OCI-LY1 (cell line): ENCODE measurements around the gene RAF1.

Experiments used
- H2AFZ ChIP-seq: fragments of 200-600 bp; sonication (generic), shearing (Covaris generic); 2 replicates; pipeline ENCODE4 v1.6.0; 2014; ENCODE audit warnings: antibody characterized with exemption, mild to moderate bottlenecking, low read length
- H3F3A ChIP-seq: fragments of 200-600 bp; sonication (generic), shearing (Covaris generic); 2 replicates; pipeline ENCODE4 v1.6.0; 2014; ENCODE audit warnings: mild to moderate bottlenecking, antibody characterized with exemption, low read length, moderate library complexity; ENCODE audit not compliant: insufficient read depth
- H3K27ac ChIP-seq: fragments of 200-600 bp; sonication (generic); 2 replicates; pipeline ENCODE4 v1.5.1; 2014; ENCODE audit warnings: low read length, mixed run types, mild to moderate bottlenecking, low read depth; ENCODE audit not compliant: poor library complexity, severe bottlenecking
- H3K27me3 ChIP-seq: fragments of 200-600 bp; sonication (generic); 2 replicates; pipeline ENCODE4 v1.6.0; 2014; ENCODE audit warnings: antibody characterized with exemption, mild to moderate bottlenecking, low read length, moderate library complexity; ENCODE audit not compliant: insufficient read depth
- H3K36me3 ChIP-seq: fragments of 200-600 bp; sonication (generic); 2 replicates; pipeline ENCODE4 v1.6.1; 2014; ENCODE audit warnings: mild to moderate bottlenecking, antibody characterized with exemption, low read length, moderate library complexity, mixed read lengths; ENCODE audit not compliant: insufficient read depth
- H3K4me1 ChIP-seq: fragments of 200-600 bp; sonication (generic); 2 replicates; pipeline ENCODE4 v1.5.1; 2014; ENCODE audit warnings: mild to moderate bottlenecking, low read length, moderate library complexity; ENCODE audit not compliant: insufficient read depth, severe bottlenecking
- H3K4me2 ChIP-seq: fragments of 200-600 bp; sonication (generic), shearing (Covaris generic); 2 replicates; pipeline ENCODE4 v1.6.1; 2014; ENCODE audit warnings: low read length
- H3K4me3 ChIP-seq: fragments of 200-600 bp; sonication (generic); 2 replicates; pipeline ENCODE4 v1.5.1; 2014; ENCODE audit warnings: low read length, low read depth, mild to moderate bottlenecking, mixed read lengths; ENCODE audit not compliant: poor library complexity, severe bottlenecking
- H3K79me2 ChIP-seq: fragments of 200-600 bp; shearing (Covaris generic); 2 replicates; pipeline ENCODE4 v1.6.1; 2016; ENCODE audit warnings: mixed run types, low read length, mixed read lengths; ENCODE audit not compliant: insufficient read depth
- H3K9ac ChIP-seq: fragments of 200-600 bp; sonication (generic), shearing (Covaris generic); 2 replicates; pipeline ENCODE4 v1.6.1; 2014; ENCODE audit warnings: mild to moderate bottlenecking, low read length, mixed read lengths
- H3K9me2 ChIP-seq: fragments of 200-600 bp; sonication (generic), shearing (Covaris generic); 2 replicates; pipeline ENCODE4 v1.6.1; 2014; ENCODE audit warnings: low read depth, mild to moderate bottlenecking, low read length, mixed read lengths
- H3K9me3 ChIP-seq: fragments of 200-600 bp; shearing (Covaris generic); 2 replicates; pipeline ENCODE4 v1.6.1; 2014; ENCODE audit warnings: low read length, mixed read lengths
- H4K20me1 ChIP-seq: fragments of 200-600 bp; sonication (generic), shearing (Covaris generic); 2 replicates; pipeline ENCODE4 v1.6.0; 2016; ENCODE audit warnings: mild to moderate bottlenecking, low read length; ENCODE audit not compliant: insufficient read depth
- EZH2 ChIP-seq: fragments of 200-600 bp; sonication (generic), shearing (Covaris generic); IDR thresholded peaks from 2 replicates; pipeline ENCODE4 v1.8.0; 2017; ENCODE audit warnings: borderline replicate concordance, mixed run types, mild to moderate bottlenecking, antibody characterized with exemption, low read length, moderate library complexity, mixed read lengths
- TF ChIP-seq, protein P1 (sequence below): fragments of 200-600 bp; sonication (generic), shearing (Covaris generic); IDR thresholded peaks from 2 replicates; pipeline ENCODE4 v1.5.1; 2017; ENCODE audit warnings: mild to moderate bottlenecking, antibody characterized with exemption, low read length, moderate library complexity, mixed read lengths

RAF1 gene

DNA sequence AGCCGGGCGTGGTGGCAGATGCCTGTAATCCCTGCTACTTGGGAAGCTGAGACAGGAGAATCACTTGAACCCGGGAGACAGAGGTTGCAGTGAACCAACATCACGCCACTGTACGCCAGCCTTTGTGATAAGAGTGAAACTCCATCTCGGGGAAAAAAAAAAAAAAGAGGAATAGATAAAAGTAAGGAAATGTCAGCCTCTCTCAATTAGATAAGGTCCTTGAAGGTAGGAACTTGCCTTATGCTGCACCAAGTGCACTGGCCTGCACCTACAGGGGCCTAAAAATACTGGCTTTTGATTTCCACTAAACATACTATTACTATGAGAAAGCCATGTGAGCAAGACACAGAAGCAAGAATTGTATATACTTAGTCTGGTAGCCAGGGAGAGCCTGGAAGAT lies 7.1 kb downstream of the RAF1 start:
- H3K9ac ChIP-seq, result no peak overlapping the region
- H3K27me3 ChIP-seq, result no peaks in the 10 kb centered on the region
- peaks cover 98% of the 10 kb centered on the region for H3K79me2 ChIP-seq
- H2AFZ ChIP-seq, result no peak overlapping the region
- H3K4me1 ChIP-seq, result peaks cover 30% of the 10 kb centered on the region
- peaks cover 22% of the 10 kb centered on the region for H3K36me3 ChIP-seq
- no peaks in the 10 kb centered on the region; the same call in 1 of the 2 replicates for H4K20me1 ChIP-seq
- TF ChIP-seq, protein P1, sequence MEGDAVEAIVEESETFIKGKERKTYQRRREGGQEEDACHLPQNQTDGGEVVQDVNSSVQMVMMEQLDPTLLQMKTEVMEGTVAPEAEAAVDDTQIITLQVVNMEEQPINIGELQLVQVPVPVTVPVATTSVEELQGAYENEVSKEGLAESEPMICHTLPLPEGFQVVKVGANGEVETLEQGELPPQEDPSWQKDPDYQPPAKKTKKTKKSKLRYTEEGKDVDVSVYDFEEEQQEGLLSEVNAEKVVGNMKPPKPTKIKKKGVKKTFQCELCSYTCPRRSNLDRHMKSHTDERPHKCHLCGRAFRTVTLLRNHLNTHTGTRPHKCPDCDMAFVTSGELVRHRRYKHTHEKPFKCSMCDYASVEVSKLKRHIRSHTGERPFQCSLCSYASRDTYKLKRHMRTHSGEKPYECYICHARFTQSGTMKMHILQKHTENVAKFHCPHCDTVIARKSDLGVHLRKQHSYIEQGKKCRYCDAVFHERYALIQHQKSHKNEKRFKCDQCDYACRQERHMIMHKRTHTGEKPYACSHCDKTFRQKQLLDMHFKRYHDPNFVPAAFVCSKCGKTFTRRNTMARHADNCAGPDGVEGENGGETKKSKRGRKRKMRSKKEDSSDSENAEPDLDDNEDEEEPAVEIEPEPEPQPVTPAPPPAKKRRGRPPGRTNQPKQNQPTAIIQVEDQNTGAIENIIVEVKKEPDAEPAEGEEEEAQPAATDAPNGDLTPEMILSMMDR, result no peak
- no peak for TF ChIP-seq EZH2
- no peak overlapping the region for H3K4me2 ChIP-seq
- no peak overlapping the region for H3K27ac ChIP-seq
- no peaks in the 10 kb centered on the region; the same call in 1 of the 2 replicates for H3F3A ChIP-seq
- no peaks in the 10 kb centered on the region for H3K9me3 ChIP-seq
- no peaks in the 10 kb centered on the region for H3K9me2 ChIP-seq
- no peak overlapping the region for H3K4me3 ChIP-seq

DNA sequence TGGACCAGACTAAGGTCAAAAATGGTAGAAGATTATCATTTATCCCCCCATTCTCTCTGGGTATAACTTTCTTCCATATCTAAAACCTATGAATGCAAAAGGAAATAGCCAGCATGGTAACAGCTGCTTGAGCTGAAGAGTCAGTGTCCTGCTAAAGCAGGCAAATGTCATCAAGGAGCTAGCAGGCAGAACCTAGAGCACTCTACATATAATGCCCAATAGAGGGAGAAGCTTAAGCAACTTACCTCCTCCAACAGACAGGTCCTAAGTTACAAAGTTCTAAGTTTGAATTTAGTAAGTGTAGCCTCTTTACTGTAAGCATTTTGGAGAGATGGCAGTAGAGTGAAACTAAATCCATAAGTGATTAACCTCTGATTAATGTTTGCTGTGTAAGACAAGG lies 7.7 kb downstream of the RAF1 start:
- TF ChIP-seq, protein P1, result no peak
- TF ChIP-seq EZH2, result no peak
- Histone ChIP-seq H3K36me3 (peaks cover 22% of the 10 kb centered on the region), H3K4me2 (no peak overlapping the region), H3K9ac (no peak overlapping the region), H3F3A (no peaks in the 10 kb centered on the region; the same call in 1 of the 2 replicates), H3K27me3 (no peaks in the 10 kb centered on the region), H3K9me2 (no peaks in the 10 kb centered on the region), H3K4me3 (no peak overlapping the region), H2AFZ (no peak overlapping the region), H3K4me1 (peaks cover 23% of the 10 kb centered on the region), H3K79me2 (peaks cover 96% of the 10 kb centered on the region), H3K9me3 (no peaks in the 10 kb centered on the region), H3K27ac (no peak overlapping the region), H4K20me1 (no peaks in the 10 kb centered on the region; the same call in 1 of the 2 replicates)

GRCh38 chr3:12655701-12656100 lies 8.2 kb downstream of the RAF1 start:
- H3K9me3 ChIP-seq, result no peaks in the 10 kb centered on the region
- no peaks in the 10 kb centered on the region; the same call in 1 of the 2 replicates for H3F3A ChIP-seq
- H3K79me2 ChIP-seq, result peaks cover 96% of the 10 kb centered on the region
- H4K20me1 ChIP-seq, result peaks cover under 1% of the 10 kb centered on the region
- H3K9ac ChIP-seq, result no peak overlapping the region
- TF ChIP-seq, protein P1, result no peak
- TF ChIP-seq EZH2, result no peak
- H3K4me2 ChIP-seq, result no peak overlapping the region
- H3K36me3 ChIP-seq, result peaks cover 22% of the 10 kb centered on the region
- H3K4me1 ChIP-seq, result peaks cover 19% of the 10 kb centered on the region
- H3K4me3 ChIP-seq, result no peak overlapping the region
- no peaks in the 10 kb centered on the region for H3K9me2 ChIP-seq
- no peak overlapping the region for H3K27ac ChIP-seq
- H3K27me3 ChIP-seq, result no peaks in the 10 kb centered on the region
- H2AFZ ChIP-seq, result no peak overlapping the region
